GM12878 (cell line): ENCODE measurements around the gene DDX39B. TPM values are rescaled to one million over a fixed set of nuclear protein-coding genes. Genes with fewer than 3 reads are reported as not detected.

Source experiments
- ATAC-seq: fragments of 200-7000 bp; cut with Tn5 transposase; 3 replicates; pipeline ENCODE4 v1.9.1; 2020; ENCODE audit warnings: mild to moderate bottlenecking, moderate library complexity
- BruUV-seq: library from RNA; stranded (reverse); fragments of 400-500 nt; replicated peaks from 2 replicates; lab custom pipeline; 2021; lab: Mats Ljungman, UMichigan
- CTCF ChIA-PET: fragments of 300-600 bp; sonication (Branson Sonifier 250); formaldehyde crosslinking; extraction: SDS; loops from one replicate; lab custom pipeline; 2021; ENCODE audit warnings: inconsistent platforms; lab: Yijun Ruan, JAX
- POLR2A ChIA-PET: fragments of 350-600 bp; formaldehyde crosslinking; extraction: SDS; loops from one replicate; lab custom pipeline; 2021; ENCODE audit warnings: inconsistent platforms; lab: Charles Lee
- RAD21 ChIA-PET: fragments of 300-600 bp; sonication (Branson Sonifier 250); formaldehyde crosslinking; loops from one replicate; lab custom pipeline; 2023; ENCODE audit warnings: antibody characterized with exemption; ENCODE audit not compliant: unreplicated experiment; lab: Charles Lee
- SMC1A ChIA-PET: fragments of 300-600 bp; sonication (Branson Sonifier 250); formaldehyde crosslinking; loops from one replicate; lab custom pipeline; 2023; ENCODE audit not compliant: unreplicated experiment, uncharacterized antibody; lab: Charles Lee
- DNase-seq: peaks from one replicate; pipeline ENCODE4 v3.0.0-alpha.2; 2011; ENCODE audit warnings: low read depth, low spot score
- FAIRE-seq: peaks from 3 replicates; lab custom pipeline; 2011; peaks lifted over from hg19 to GRCh38; lab: Jason Lieb, UNC
- H2AFZ ChIP-seq: 2 replicates; pipeline ENCODE4 v1.6.0; 2011; ENCODE audit warnings: low read depth, low read length, control low read depth; ENCODE audit not compliant: control insufficient read depth
- H3K27ac ChIP-seq: 2 replicates; pipeline ENCODE4 v1.5.1; 2011; ENCODE audit warnings: control low read depth; ENCODE audit not compliant: control insufficient read depth, insufficient read depth
- H3K27me3 ChIP-seq, 2 experiments: replicated peaks in 1 of 2; 2 replicates each; pipeline versions ENCODE4 v1.6.0 to v1.6.1; 2011; ENCODE audit warnings: low read length in 1 of 2; ENCODE audit not compliant: control insufficient read depth in 2 of 2, insufficient read depth in 2 of 2
- H3K36me3 ChIP-seq, 2 experiments: 2 replicates each; pipeline ENCODE4 v1.5.1; 2011; ENCODE audit warnings: low read length in 1 of 2; ENCODE audit not compliant: control insufficient read depth in 2 of 2, insufficient read depth in 2 of 2
- H3K4me1 ChIP-seq: 2 replicates; pipeline ENCODE4 v1.6.1; 2011; ENCODE audit warnings: mild to moderate bottlenecking, low read length, moderate library complexity, mixed read lengths; ENCODE audit not compliant: control insufficient read depth, insufficient read depth
- H3K4me2 ChIP-seq: 2 replicates; pipeline ENCODE4 v1.6.0; 2011; ENCODE audit warnings: control low read depth; ENCODE audit not compliant: control insufficient read depth, insufficient read depth
- H3K4me3 ChIP-seq: fragments of 200-600 bp; sonication (generic); 2 replicates; pipeline ENCODE4 v1.5.1; 2016
- H3K79me2 ChIP-seq: 2 replicates; pipeline ENCODE4 v1.6.0; 2011; ENCODE audit warnings: low read length; ENCODE audit not compliant: control insufficient read depth, insufficient read depth
- H3K9ac ChIP-seq: 2 replicates; pipeline ENCODE4 v1.8.0; 2011; ENCODE audit warnings: low read length, control low read depth, mixed read lengths; ENCODE audit not compliant: control insufficient read depth, insufficient read depth
- H3K9me3 ChIP-seq: replicated peaks from 3 replicates; pipeline ENCODE4 v1.5.1; 2011; ENCODE audit warnings: mild to moderate bottlenecking, low read length; ENCODE audit not compliant: control insufficient read depth, insufficient read depth
- H4K20me1 ChIP-seq: 2 replicates; pipeline ENCODE4 v1.6.0; 2011; ENCODE audit not compliant: control insufficient read depth, insufficient read depth
- CREB1 ChIP-seq: IDR thresholded peaks from 2 replicates; pipeline ENCODE4 v1.6.1; 2012; ENCODE audit warnings: low read depth, mild to moderate bottlenecking, inconsistent platforms
- IKZF1 ChIP-seq: fragments of 450-650 bp; conservative IDR thresholded peaks from 2 replicates; pipeline ENCODE4 v1.6.1; 2017; ENCODE audit warnings: antibody characterized with exemption, mild to moderate bottlenecking
- MTA3 ChIP-seq: IDR thresholded peaks from 2 replicates; pipeline ENCODE4 v1.6.1; 2012; ENCODE audit warnings: low read length, inconsistent platforms, borderline replicate concordance
- RAD21 ChIP-seq: IDR thresholded peaks from 2 replicates; pipeline ENCODE4 v1.6.1; 2011; ENCODE audit warnings: mild to moderate bottlenecking, low read depth, low read length, moderate library complexity; ENCODE audit not compliant: insufficient read depth
- YY1 ChIP-seq: IDR thresholded peaks from 2 replicates; pipeline ENCODE4 v1.6.1; 2011; ENCODE audit warnings: low read depth, mild to moderate bottlenecking, low read length
- whole genome bisulfite sequencing: methylation state at CpG from one replicate; pipeline ENCODE4 v1.1.6; 2016; ENCODE audit warnings: low lambda C conversion rate; ENCODE audit not compliant: insufficient replicate concordance, insufficient coverage; ENCODE audit errors: missing lambda C conversion rate; 5-methylcytosine and 5-hydroxymethylcytosine counted together
- in situ Hi-C: fragments of 300-500 bp; cut with MboI; formaldehyde crosslinking; loops from 9 replicates; pipeline ENCODE4 v1.14.3; 2018; ENCODE audit warnings: mixed read lengths
- intact Hi-C: fragments of 100-400 bp; cut with micrococcal nuclease; formaldehyde crosslinking; loops from one replicate; pipeline ENCODE4 v1.14.2; 2022; ENCODE audit not compliant: unreplicated experiment
- polyA plus RNA-seq, 11 experiments: library from polyadenylated mRNA; depleted of rRNA in 4 of 11; unstranded in 6 of 11; stranded (reverse) in 5 of 11; fragments of >200 nt; fragmentation: Nextera tagmentation in 4 of 11; fragmentation: Illumina TruSeq in 1 of 11; extraction: Ambion mirVana in 4 of 11; extraction: Trizol in 1 of 11; gene quantifications; 1 replicate in 1 of 11; 2 replicates in 10 of 11; pipeline versions ENCODE4 v1.2.1 to v1.2.3, GENCODE V29; 2011 to 2016; ENCODE audit warnings: inconsistent platforms in 2 of 11, missing spikeins in 2 of 11, low read depth in 1 of 11
- total RNA-seq, 4 experiments: library from RNA; depleted of rRNA in 3 of 4; stranded (reverse); fragments of >200 nt in 3 of 4; fragmentation: Illumina TruSeq in 1 of 4; extraction: Trizol in 1 of 4; gene quantifications; 2 replicates each; pipeline versions ENCODE4 v1.2.1 to v1.2.3, GENCODE V29; 2013 to 2021
- TF ChIP-seq, protein P1 (sequence below): fragments of 450-650 bp; IDR thresholded peaks from 2 replicates; pipeline ENCODE4 v1.6.1; 2017; ENCODE audit warnings: mild to moderate bottlenecking, moderate library complexity
- TF ChIP-seq, protein P2 (sequence below): IDR thresholded peaks from 2 replicates; pipeline ENCODE4 v1.6.1; 2011; ENCODE audit warnings: low read depth, mild to moderate bottlenecking, low read length, moderate library complexity, borderline replicate concordance; ENCODE audit errors: extremely low read depth
- TF ChIP-seq, protein P3 (sequence below): fragments of 450-650 bp; IDR thresholded peaks from 2 replicates; pipeline ENCODE4 v1.6.1; 2017; ENCODE audit warnings: antibody characterized with exemption, mild to moderate bottlenecking, moderate library complexity

The DDX39B gene
- total and polyA plus RNA-seq, 10 of the 15 experiments (the other 5 are each of a cell fraction or from before 2014, with no cell fraction given): 271 to 661 (median 330) TPM

DNA sequence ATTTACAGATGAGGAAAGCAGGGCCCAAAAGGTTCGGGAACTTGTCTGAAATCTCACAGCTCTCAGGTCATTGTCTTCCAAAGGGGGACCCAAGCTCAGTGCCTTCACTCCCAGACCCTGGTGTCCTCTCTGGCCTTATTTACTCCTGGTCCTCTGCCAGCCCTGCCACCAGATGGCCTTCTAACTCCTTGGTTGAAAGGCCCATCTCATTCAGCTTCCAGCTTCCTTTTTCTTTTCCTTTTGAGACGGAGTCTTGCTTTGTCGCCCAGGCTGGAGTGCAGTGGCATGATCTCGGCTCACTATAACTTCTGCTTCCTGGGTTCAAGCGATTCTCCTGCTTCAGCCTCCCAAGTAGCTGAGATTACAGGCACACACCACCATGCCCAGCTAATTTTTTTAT lies 9.6 kb upstream of the DDX39B start (continued):
- TF ChIP-seq, protein P1, sequence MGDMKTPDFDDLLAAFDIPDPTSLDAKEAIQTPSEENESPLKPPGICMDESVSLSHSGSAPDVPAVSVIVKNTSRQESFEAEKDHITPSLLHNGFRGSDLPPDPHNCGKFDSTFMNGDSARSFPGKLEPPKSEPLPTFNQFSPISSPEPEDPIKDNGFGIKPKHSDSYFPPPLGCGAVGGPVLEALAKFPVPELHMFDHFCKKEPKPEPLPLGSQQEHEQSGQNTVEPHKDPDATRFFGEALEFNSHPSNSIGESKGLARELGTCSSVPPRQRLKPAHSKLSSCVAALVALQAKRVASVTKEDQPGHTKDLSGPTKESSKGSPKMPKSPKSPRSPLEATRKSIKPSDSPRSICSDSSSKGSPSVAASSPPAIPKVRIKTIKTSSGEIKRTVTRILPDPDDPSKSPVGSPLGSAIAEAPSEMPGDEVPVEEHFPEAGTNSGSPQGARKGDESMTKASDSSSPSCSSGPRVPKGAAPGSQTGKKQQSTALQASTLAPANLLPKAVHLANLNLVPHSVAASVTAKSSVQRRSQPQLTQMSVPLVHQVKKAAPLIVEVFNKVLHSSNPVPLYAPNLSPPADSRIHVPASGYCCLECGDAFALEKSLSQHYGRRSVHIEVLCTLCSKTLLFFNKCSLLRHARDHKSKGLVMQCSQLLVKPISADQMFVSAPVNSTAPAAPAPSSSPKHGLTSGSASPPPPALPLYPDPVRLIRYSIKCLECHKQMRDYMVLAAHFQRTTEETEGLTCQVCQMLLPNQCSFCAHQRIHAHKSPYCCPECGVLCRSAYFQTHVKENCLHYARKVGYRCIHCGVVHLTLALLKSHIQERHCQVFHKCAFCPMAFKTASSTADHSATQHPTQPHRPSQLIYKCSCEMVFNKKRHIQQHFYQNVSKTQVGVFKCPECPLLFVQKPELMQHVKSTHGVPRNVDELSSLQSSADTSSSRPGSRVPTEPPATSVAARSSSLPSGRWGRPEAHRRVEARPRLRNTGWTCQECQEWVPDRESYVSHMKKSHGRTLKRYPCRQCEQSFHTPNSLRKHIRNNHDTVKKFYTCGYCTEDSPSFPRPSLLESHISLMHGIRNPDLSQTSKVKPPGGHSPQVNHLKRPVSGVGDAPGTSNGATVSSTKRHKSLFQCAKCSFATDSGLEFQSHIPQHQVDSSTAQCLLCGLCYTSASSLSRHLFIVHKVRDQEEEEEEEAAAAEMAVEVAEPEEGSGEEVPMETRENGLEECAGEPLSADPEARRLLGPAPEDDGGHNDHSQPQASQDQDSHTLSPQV: peak; percentile 47; the same call in 1 of the 2 replicates
- TF ChIP-seq IKZF1 (peak; percentile 74; the same call in 1 of the 2 replicates), RAD21 (peak; percentile 97)

DNA sequence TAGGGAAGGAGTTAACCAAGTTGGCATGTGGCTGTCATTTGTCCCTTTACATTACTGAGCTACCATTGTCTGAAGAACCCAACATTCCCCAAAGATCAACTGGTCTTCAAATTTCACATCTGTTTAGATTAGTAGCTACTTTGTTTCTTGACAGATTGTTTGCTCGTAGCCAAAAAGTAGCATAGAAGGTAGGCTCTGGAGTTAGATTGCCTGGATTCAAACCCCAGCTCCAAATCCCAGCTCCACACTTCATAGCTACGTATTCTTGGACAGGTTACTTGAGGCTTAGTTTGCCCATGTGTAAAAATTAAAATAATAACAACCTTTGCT lies 6.7 kb upstream of the DDX39B start:
- ATAC-seq (no peak), FAIRE-seq (no peak), DNase-seq (no peak)
- H3K27me3 ChIP-seq: no peaks in the 10 kb centered on the region
- intact Hi-C loops: loop anchor here (10.0 kb wide), 1 partner anchor 356 kb away; the partner anchor contains the start of gene ZBTB12
- peaks cover 23% of the 10 kb centered on the region; the same call in 1 of the 2 replicates for H3K4me1 ChIP-seq
- POLR2A ChIA-PET: interaction anchor here (0.6 to 8.5 kb wide), 10 partner anchors 8 to 187 kb away, joined by 3 to 164 read pairs (median 6); partner anchors contain the start of genes LST1, LTA, LTB and NCR3
- no peaks in the 10 kb centered on the region for H3K9me3 ChIP-seq
- in situ Hi-C loops: loop anchor here (5.0 to 10.0 kb wide), 2 partner anchors 49 to 286 kb away; no protein-coding TSS in a partner anchor
- H3K36me3 ChIP-seq: no peaks in the 10 kb centered on the region; a peak in 1 of 4 replicates
- no peak overlapping the region for H2AFZ ChIP-seq
- peak overlapping the region; percentile 70 for H3K4me2 ChIP-seq
- 0 out of 2 replicates have a peak overlapping the region, but pooled peaks have one; percentile 5 for H3K27ac ChIP-seq
- peak overlapping the region; percentile 68 for H3K4me3 ChIP-seq
- TF ChIP-seq, protein P2, sequence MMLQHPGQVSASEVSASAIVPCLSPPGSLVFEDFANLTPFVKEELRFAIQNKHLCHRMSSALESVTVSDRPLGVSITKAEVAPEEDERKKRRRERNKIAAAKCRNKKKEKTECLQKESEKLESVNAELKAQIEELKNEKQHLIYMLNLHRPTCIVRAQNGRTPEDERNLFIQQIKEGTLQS: no peak
- TF ChIP-seq MTA3: no peak
- no peak for TF ChIP-seq CREB1
- no peak for TF ChIP-seq YY1
- TF ChIP-seq, protein P3, sequence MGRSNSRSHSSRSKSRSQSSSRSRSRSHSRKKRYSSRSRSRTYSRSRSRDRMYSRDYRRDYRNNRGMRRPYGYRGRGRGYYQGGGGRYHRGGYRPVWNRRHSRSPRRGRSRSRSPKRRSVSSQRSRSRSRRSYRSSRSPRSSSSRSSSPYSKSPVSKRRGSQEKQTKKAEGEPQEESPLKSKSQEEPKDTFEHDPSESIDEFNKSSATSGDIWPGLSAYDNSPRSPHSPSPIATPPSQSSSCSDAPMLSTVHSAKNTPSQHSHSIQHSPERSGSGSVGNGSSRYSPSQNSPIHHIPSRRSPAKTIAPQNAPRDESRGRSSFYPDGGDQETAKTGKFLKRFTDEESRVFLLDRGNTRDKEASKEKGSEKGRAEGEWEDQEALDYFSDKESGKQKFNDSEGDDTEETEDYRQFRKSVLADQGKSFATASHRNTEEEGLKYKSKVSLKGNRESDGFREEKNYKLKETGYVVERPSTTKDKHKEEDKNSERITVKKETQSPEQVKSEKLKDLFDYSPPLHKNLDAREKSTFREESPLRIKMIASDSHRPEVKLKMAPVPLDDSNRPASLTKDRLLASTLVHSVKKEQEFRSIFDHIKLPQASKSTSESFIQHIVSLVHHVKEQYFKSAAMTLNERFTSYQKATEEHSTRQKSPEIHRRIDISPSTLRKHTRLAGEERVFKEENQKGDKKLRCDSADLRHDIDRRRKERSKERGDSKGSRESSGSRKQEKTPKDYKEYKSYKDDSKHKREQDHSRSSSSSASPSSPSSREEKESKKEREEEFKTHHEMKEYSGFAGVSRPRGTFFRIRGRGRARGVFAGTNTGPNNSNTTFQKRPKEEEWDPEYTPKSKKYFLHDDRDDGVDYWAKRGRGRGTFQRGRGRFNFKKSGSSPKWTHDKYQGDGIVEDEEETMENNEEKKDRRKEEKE: no peak
- H3K79me2 ChIP-seq: peaks cover 14% of the 10 kb centered on the region
- CTCF ChIA-PET: interaction anchor here (0.7 to 34.8 kb wide), 11 partner anchors 9 to 190 kb away, joined by 3 to 2098 read pairs (median 4); partner anchors contain the start of genes LST1, LTB, NCR3 and TNF
- H4K20me1 ChIP-seq: no peaks in the 10 kb centered on the region
- RAD21 ChIA-PET: interaction anchor here (0.7 to 16.9 kb wide), 8 partner anchors 11 to 282 kb away, joined by 3 to 668 read pairs (median 18); partner anchors contain the start of genes ABHD16A, LSM2, LST1 and LTB
- H3K9ac ChIP-seq: peak overlapping the region; percentile 58; the same call in 1 of the 2 replicates
- 93% methylated on average over 2 of the region's 2 CpGs for WGBS
- BruUV-seq: no TSS peak
- SMC1A ChIA-PET: interaction anchor here (0.8 to 34.7 kb wide), 9 partner anchors 10 to 283 kb away, joined by 3 to 1989 read pairs (median 4); partner anchors contain the start of genes AIF1, BAG6, LST1 and LTA
